ENCODE data around the gene CDC26.
"Not testable (repeated sequence)": the region's sequence is repeated elsewhere in the genome, so short reads cannot be mapped to it uniquely, and the experiment has no call there.

CDC26 gene

GRCh38 chr9:113275157-113276131 lies at the start of gene CDC26, which contains the start of gene PRPF4:
Gene CDC26, minus strand, starts transcription at chr9:113275572. Its CDS starts 3,065 bp downstream, at chr9:113272507.
Gene PRPF4, plus strand, starts transcription at chr9:113275658. Its CDS starts 86 bp downstream, at chr9:113275744.
- DNase-seq = peak; percentile 95

- no peak for DNase-seq
Measured at GRCh38 chr9:113322671-113323070, 47.3 kb upstream of the CDC26 start.

GRCh38 chr9:113320051-113320450 lies 44.7 kb upstream of the CDC26 start:
- no peak for DNase-seq

GRCh38 chr9:113319054-113319453 lies 43.7 kb upstream of the CDC26 start:
- no peak for DNase-seq

GRCh38 chr9:113317777-113318176 lies 42.4 kb upstream of the CDC26 start:
- no peak for DNase-seq

- DNase-seq = no peak
Measured at GRCh38 chr9:113316030-113316429, 40.7 kb upstream of the CDC26 start.

GRCh38 chr9:113315231-113315630 lies 39.9 kb upstream of the CDC26 start:
- no peak for DNase-seq

GRCh38 chr9:113313261-113313660 lies 37.9 kb upstream of the CDC26 start:
- DNase-seq = no peak

GRCh38 chr9:113311961-113312360 lies 36.6 kb upstream of the CDC26 start:
- no peak for DNase-seq

- no peak for DNase-seq
Measured at GRCh38 chr9:113310538-113310937, 35.2 kb upstream of the CDC26 start.

GRCh38 chr9:113309204-113309813 lies 33.9 kb upstream of the CDC26 start:
- peak; percentile 51 for DNase-seq

GRCh38 chr9:113307396-113307975 lies 32.1 kb upstream of the CDC26 start:
- DNase-seq = no peak

- no peak for DNase-seq
Measured at GRCh38 chr9:113306566-113306965, 31.2 kb upstream of the CDC26 start.

GRCh38 chr9:113302792-113303418 lies 27.5 kb upstream of the CDC26 start, which contains the start of gene RNF183:
Gene RNF183, minus strand, starts transcription at chr9:113303376. Its CDS starts 5,192 bp downstream, at chr9:113298184.
- DNase-seq = no peak

- DNase-seq = no peak
Measured at GRCh38 chr9:113301548-113301947, 26.2 kb upstream of the CDC26 start.

GRCh38 chr9:113299800-113300292 lies 24.5 kb upstream of the CDC26 start:
- no peak for DNase-seq

- no peak for DNase-seq
Measured at GRCh38 chr9:113298924-113299770, 23.8 kb upstream of the CDC26 start.

- no peak for DNase-seq
Measured at GRCh38 chr9:113298311-113298710, 22.9 kb upstream of the CDC26 start.

GRCh38 chr9:113296796-113297558 lies 21.6 kb upstream of the CDC26 start:
- DNase-seq = no peak

- not testable (repeated sequence) for DNase-seq
Measured at GRCh38 chr9:113296247-113296646, 20.9 kb upstream of the CDC26 start.

GRCh38 chr9:113293285-113293878 lies 18.0 kb upstream of the CDC26 start:
- no peak for DNase-seq

Data from CD4-positive, alpha-beta T cell treated with Interleukin-12 subunit alpha and Interleukin-12 subunit beta, for 1 hour (primary cell).